Measurements from ENCODE around the gene RAET1G.
"Not testable (repeated sequence)": the region's sequence is repeated elsewhere in the genome, so short reads cannot be mapped to it uniquely, and the experiment has no call there.

The RAET1G gene

GRCh38 chr6:149962461-149963211 is 39.7 kb upstream of the RAET1G start:
- Histone ChIP-seq H2AK5ac (ENCODE audit: low read length) (peak overlapping the region; percentile 78), H3K27me3 (ENCODE audit: insufficient read depth, low read length, poor library complexity) (peaks cover 30% of the 10 kb centered on the region), H2BK120ac (ENCODE audit: low read depth, low read length) (no peak overlapping the region), H4K5ac (ENCODE audit: low read length) (no peak overlapping the region), H3K4me3 (ENCODE audit: low read length) (no peak overlapping the region), H3K79me1 (ENCODE audit: low read length) (no peaks in the 10 kb centered on the region), H3K23ac (ENCODE audit: low read length) (no peak overlapping the region), H3K56ac (ENCODE audit: low read length) (peak overlapping the region; percentile 73), H3K9ac (ENCODE audit: low read length) (peak overlapping the region; percentile 37), H3K4ac (ENCODE audit: low read depth, low read length) (no peak overlapping the region), H3K4me2 (ENCODE audit: low read length) (peak overlapping the region; percentile 62), H3K18ac (ENCODE audit: low read length) (no peak overlapping the region), H2BK15ac (replicated peaks; ENCODE audit: low read depth) (no peak overlapping the region), H3K36me3 (ENCODE audit: control insufficient read depth, insufficient read depth, low read length) (no peaks in the 10 kb centered on the region), H3K27ac (ENCODE audit: low read depth, low read length) (no peak overlapping the region), H2BK5ac (ENCODE audit: low read length) (no peak overlapping the region), H4K8ac (ENCODE audit: low read depth, low read length) (no peak overlapping the region), H3K4me1 (ENCODE audit: control insufficient read depth, low read depth, low read length) (no peaks in the 10 kb centered on the region), H3K79me2 (ENCODE audit: control insufficient read depth, insufficient read depth, low read length) (no peaks in the 10 kb centered on the region)
- DNase-seq: no peak
- WGBS (ENCODE audit: extremely low coverage, insufficient coverage, low lambda C conversion rate): no CpG with 5 or more reads among the region's 7 CpGs

DNA sequence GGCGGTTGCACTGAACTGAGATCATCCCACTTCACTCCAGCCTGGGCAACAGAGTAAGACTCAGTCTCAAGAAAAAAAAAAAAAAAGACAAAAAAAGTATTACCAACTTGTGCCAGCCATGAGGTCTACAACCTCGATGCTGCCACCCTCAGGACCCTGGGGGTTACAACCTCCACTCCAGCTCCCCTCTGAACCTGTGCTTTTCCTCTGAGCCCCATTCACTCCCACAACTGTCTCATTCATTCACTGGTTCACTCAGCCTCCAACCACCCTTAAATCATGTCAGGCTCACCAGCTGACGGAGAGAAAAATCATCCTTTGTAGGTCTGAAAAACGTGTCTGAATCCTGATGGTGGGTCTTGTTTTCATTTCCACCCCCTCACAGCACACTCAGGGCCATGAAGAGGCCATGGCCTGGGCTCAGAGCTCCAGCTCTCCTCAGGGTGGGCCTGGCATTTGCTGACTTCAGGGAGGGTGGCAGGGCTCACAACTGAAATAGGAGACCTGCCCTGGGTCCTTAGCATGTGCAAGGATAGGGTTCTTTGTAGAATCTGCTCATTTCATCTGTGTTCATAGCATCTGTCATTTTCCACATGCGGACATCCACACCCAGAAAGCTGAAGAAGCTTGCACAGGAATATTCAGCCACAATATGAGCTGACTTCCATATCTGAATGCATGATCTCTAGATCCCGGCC is 39.0 kb upstream of the RAET1G start:
- peak; percentile 68 for DNase-seq
- no peaks in the 10 kb centered on the region for H3K79me1 ChIP-seq (ENCODE audit: low read length)
- H2AK5ac ChIP-seq (ENCODE audit: low read length): no peak overlapping the region
- no peak overlapping the region for H4K5ac ChIP-seq (ENCODE audit: low read length)
- H3K79me2 ChIP-seq (ENCODE audit: control insufficient read depth, insufficient read depth, low read length): no peaks in the 10 kb centered on the region
- H3K23ac ChIP-seq (ENCODE audit: low read length): no peak overlapping the region
- H3K4ac ChIP-seq (ENCODE audit: low read depth, low read length): no peak overlapping the region
- H3K56ac ChIP-seq (ENCODE audit: low read length): no peak overlapping the region
- H3K9ac ChIP-seq (ENCODE audit: low read length): no peak overlapping the region
- H3K4me1 ChIP-seq (ENCODE audit: control insufficient read depth, low read depth, low read length): no peaks in the 10 kb centered on the region
- no peak overlapping the region for H2BK120ac ChIP-seq (ENCODE audit: low read depth, low read length)
- no peak overlapping the region for H2BK15ac ChIP-seq (replicated peaks; ENCODE audit: low read depth)
- H2BK5ac ChIP-seq (ENCODE audit: low read length): no peak overlapping the region
- H3K4me2 ChIP-seq (ENCODE audit: low read length): no peak overlapping the region
- no peak overlapping the region for H3K18ac ChIP-seq (ENCODE audit: low read length)
- no peaks in the 10 kb centered on the region for H3K36me3 ChIP-seq (ENCODE audit: control insufficient read depth, insufficient read depth, low read length)
- no peak overlapping the region for H4K8ac ChIP-seq (ENCODE audit: low read depth, low read length)
- H3K27ac ChIP-seq (ENCODE audit: low read depth, low read length): no peak overlapping the region
- peaks cover 24% of the 10 kb centered on the region for H3K27me3 ChIP-seq (ENCODE audit: insufficient read depth, low read length, poor library complexity)
- WGBS (ENCODE audit: extremely low coverage, insufficient coverage, low lambda C conversion rate): no CpG with 5 or more reads among the region's 6 CpGs
- H3K4me3 ChIP-seq (ENCODE audit: low read length): no peak overlapping the region

GRCh38 chr6:149960488-149960887 is 37.6 kb upstream of the RAET1G start:
- no peak overlapping the region for H3K56ac ChIP-seq (ENCODE audit: low read length)
- no CpG with 5 or more reads among the region's 6 CpGs for WGBS (ENCODE audit: extremely low coverage, insufficient coverage, low lambda C conversion rate)
- H2AK5ac ChIP-seq (ENCODE audit: low read length): no peak overlapping the region
- no peak overlapping the region for H2BK5ac ChIP-seq (ENCODE audit: low read length)
- H3K4me3 ChIP-seq (ENCODE audit: low read length): no peak overlapping the region
- H3K4me2 ChIP-seq (ENCODE audit: low read length): no peak overlapping the region
- no peak overlapping the region for H3K18ac ChIP-seq (ENCODE audit: low read length)
- H3K23ac ChIP-seq (ENCODE audit: low read length): no peak overlapping the region
- H3K9ac ChIP-seq (ENCODE audit: low read length): no peak overlapping the region
- peaks cover 21% of the 10 kb centered on the region for H3K27me3 ChIP-seq (ENCODE audit: insufficient read depth, low read length, poor library complexity)
- DNase-seq: no peak
- H3K27ac ChIP-seq (ENCODE audit: low read depth, low read length): no peak overlapping the region
- H2BK120ac ChIP-seq (ENCODE audit: low read depth, low read length): no peak overlapping the region
- H3K4ac ChIP-seq (ENCODE audit: low read depth, low read length): no peak overlapping the region
- no peak overlapping the region for H4K8ac ChIP-seq (ENCODE audit: low read depth, low read length)
- no peaks in the 10 kb centered on the region for H3K4me1 ChIP-seq (ENCODE audit: control insufficient read depth, low read depth, low read length)
- H3K36me3 ChIP-seq (ENCODE audit: control insufficient read depth, insufficient read depth, low read length): no peaks in the 10 kb centered on the region
- no peaks in the 10 kb centered on the region for H3K79me1 ChIP-seq (ENCODE audit: low read length)
- H2BK15ac ChIP-seq (replicated peaks; ENCODE audit: low read depth): no peak overlapping the region
- no peak overlapping the region for H4K5ac ChIP-seq (ENCODE audit: low read length)
- no peaks in the 10 kb centered on the region for H3K79me2 ChIP-seq (ENCODE audit: control insufficient read depth, insufficient read depth, low read length)

DNA sequence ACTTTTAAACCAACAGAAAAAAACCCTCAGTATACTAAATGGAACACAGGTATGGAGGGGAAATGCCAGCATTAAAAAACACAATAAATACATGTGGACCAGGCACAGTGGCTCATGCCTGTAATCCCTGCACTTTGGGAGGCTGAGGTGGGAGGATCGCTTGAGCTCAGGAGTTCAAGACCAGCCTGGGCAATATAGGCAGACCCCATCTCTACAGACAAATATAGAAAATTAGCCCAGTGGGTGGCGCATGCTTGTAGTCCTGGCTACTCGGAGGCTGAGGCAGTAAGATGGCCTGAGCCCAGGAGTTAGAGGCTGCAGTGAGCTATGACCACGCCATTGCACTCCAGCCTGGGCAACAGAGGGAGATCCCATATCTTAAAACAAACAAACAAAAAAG is 36.9 kb upstream of the RAET1G start:
- not testable (repeated sequence) for H3K9ac ChIP-seq (ENCODE audit: low read length); H3K4me1 ChIP-seq (ENCODE audit: control insufficient read depth, low read depth, low read length); H3K4me2 ChIP-seq (ENCODE audit: low read length); H4K8ac ChIP-seq (ENCODE audit: low read depth, low read length); H2BK120ac ChIP-seq (ENCODE audit: low read depth, low read length); H3K18ac ChIP-seq (ENCODE audit: low read length); H2BK5ac ChIP-seq (ENCODE audit: low read length); H3K27ac ChIP-seq (ENCODE audit: low read depth, low read length); H3K56ac ChIP-seq (ENCODE audit: low read length); H3K79me2 ChIP-seq (ENCODE audit: control insufficient read depth, insufficient read depth, low read length); H2BK15ac ChIP-seq (replicated peaks; ENCODE audit: low read depth); H3K4me3 ChIP-seq (ENCODE audit: low read length); H4K5ac ChIP-seq (ENCODE audit: low read length); H3K36me3 ChIP-seq (ENCODE audit: control insufficient read depth, insufficient read depth, low read length); H3K23ac ChIP-seq (ENCODE audit: low read length); H3K79me1 ChIP-seq (ENCODE audit: low read length); H3K4ac ChIP-seq (ENCODE audit: low read depth, low read length); DNase-seq; H2AK5ac ChIP-seq (ENCODE audit: low read length)
- WGBS (ENCODE audit: extremely low coverage, insufficient coverage, low lambda C conversion rate): no CpG with 5 or more reads among the region's 4 CpGs
- peaks cover 18% of the 10 kb centered on the region for H3K27me3 ChIP-seq (ENCODE audit: insufficient read depth, low read length, poor library complexity)

- no CpG with 5 or more reads among the region's 3 CpGs for WGBS (ENCODE audit: extremely low coverage, insufficient coverage, low lambda C conversion rate)
- H3K23ac ChIP-seq (ENCODE audit: low read length); H3K79me2 ChIP-seq (ENCODE audit: control insufficient read depth, insufficient read depth, low read length); H3K4ac ChIP-seq (ENCODE audit: low read depth, low read length); H3K56ac ChIP-seq (ENCODE audit: low read length); H3K36me3 ChIP-seq (ENCODE audit: control insufficient read depth, insufficient read depth, low read length); H3K27ac ChIP-seq (ENCODE audit: low read depth, low read length); H3K4me1 ChIP-seq (ENCODE audit: control insufficient read depth, low read depth, low read length); H3K4me2 ChIP-seq (ENCODE audit: low read length); H4K5ac ChIP-seq (ENCODE audit: low read length); H2BK120ac ChIP-seq (ENCODE audit: low read depth, low read length); H3K79me1 ChIP-seq (ENCODE audit: low read length); H3K9ac ChIP-seq (ENCODE audit: low read length); H2BK15ac ChIP-seq (replicated peaks; ENCODE audit: low read depth); H2AK5ac ChIP-seq (ENCODE audit: low read length); H3K4me3 ChIP-seq (ENCODE audit: low read length); H3K18ac ChIP-seq (ENCODE audit: low read length); H2BK5ac ChIP-seq (ENCODE audit: low read length); H4K8ac ChIP-seq (ENCODE audit: low read depth, low read length); DNase-seq: not testable (repeated sequence)
- H3K27me3 ChIP-seq (ENCODE audit: insufficient read depth, low read length, poor library complexity): peaks cover 12% of the 10 kb centered on the region
Measured at GRCh38 chr6:149958124-149958523, 35.2 kb upstream of the RAET1G start.

All from mesendoderm (in vitro differentiated cells).